Measurements from ENCODE around the gene PGAP1.

Gene PGAP1, protein sequence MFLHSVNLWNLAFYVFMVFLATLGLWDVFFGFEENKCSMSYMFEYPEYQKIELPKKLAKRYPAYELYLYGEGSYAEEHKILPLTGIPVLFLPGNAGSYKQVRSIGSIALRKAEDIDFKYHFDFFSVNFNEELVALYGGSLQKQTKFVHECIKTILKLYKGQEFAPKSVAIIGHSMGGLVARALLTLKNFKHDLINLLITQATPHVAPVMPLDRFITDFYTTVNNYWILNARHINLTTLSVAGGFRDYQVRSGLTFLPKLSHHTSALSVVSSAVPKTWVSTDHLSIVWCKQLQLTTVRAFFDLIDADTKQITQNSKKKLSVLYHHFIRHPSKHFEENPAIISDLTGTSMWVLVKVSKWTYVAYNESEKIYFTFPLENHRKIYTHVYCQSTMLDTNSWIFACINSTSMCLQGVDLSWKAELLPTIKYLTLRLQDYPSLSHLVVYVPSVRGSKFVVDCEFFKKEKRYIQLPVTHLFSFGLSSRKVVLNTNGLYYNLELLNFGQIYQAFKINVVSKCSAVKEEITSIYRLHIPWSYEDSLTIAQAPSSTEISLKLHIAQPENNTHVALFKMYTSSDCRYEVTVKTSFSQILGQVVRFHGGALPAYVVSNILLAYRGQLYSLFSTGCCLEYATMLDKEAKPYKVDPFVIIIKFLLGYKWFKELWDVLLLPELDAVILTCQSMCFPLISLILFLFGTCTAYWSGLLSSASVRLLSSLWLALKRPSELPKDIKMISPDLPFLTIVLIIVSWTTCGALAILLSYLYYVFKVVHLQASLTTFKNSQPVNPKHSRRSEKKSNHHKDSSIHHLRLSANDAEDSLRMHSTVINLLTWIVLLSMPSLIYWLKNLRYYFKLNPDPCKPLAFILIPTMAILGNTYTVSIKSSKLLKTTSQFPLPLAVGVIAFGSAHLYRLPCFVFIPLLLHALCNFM

DNA sequence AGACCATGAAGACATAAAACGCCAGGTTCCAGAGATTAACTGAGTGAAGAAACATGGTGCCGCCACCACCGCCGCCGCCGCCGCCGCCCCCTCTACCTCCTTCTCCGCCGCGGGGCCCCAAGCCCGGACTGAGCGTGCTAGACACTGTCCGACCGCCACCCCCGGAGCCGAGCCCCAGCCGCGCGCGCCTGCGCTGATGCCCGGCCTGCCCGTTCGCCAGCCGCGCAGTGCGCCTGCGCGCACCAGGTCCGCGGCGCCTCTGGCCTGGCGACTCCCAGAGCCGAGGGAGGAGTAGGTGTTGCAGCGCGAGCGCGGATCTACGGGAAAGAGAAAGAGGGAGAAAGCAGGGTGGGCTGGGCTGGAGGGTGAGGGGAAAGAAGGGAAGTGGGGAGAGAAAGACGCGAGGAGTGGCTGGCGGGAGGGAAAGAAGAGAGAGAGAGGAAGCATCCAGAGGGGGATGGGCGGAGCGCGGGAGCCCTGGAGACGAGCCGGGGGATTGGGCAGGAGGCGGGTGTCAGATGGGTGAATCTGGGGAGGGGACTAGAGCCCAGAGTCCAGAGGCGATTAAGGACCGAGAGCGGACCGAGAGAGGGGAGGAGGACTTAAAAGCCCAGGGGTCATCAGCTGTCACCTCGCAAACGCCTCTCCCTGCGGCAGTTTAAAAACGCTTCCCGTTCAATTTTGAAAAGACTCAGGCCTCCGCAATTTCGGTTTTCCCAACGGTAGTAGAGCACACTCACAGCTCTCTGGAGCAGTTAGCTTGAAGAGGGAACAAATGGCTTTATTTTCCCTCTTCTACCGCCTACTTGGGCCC lies at the start of gene PGAP1:
Gene PGAP1 (minus strand): TSS at position 146 of the 814 bp plus-strand sequence. CDS start 91 bp downstream, at position 55.
- DNase-seq (ENCODE audit: low read depth), result peak; percentile 76
- H3K4me3 ChIP-seq (ENCODE audit: low read depth, low read length), result peak within 1 kb of the TSS; percentile 98

DNA sequence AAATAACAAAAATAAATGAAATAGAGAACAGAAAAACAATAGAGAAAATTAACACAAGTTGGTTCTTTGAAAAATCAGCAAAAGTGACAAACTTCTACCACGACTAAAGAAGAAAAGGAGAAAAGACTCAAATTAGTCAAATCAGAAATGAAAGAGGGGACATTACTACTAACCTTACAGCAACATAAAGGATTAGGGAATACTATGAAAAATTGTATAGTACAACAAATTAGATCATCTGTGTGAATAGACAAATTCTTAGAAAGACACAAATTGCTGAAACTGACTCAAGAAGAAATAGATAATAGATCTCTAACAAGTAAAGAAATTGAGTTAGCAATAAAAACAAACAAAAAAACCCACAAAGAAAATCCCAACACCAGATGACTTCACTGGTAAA lies 48.5 kb upstream of the PGAP1 start:
- no peak for DNase-seq (ENCODE audit: low read depth)
- no peak overlapping the region for H3K4me3 ChIP-seq (ENCODE audit: low read depth, low read length)

DNA sequence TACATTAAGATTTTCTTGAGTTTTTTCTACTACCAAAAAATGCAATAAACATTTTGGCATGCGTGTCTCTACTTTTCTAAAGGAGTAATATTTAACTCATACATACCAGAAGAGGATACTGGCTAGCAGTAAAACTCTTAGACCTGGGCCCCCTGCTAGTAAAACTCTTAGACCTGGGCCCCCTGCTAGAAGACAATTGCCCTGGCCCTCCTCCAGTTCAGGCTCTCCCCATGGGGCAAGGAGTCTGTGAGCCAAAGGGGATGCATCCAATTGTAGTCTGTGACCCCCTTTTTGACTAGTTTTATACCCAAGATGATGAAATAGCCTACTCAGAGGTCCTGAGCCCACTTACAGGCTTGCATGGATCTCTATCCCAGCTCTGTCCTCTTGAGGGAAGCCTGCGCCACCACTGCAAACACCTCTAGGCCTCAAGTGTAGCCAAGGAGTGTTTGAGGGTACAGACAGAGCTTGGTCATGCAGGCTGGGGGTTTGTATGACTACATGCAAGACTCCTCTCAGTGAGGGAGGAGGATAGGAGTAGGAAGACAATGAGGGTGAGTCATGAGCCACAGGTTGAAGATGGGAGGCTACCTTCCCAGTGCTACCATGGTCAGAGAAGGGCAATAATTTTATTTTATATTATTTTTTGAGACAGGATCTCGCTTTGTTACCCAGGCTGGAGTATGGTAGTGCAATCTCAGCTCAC lies 45.2 kb upstream of the PGAP1 start:
- no peak overlapping the region for H3K4me3 ChIP-seq (ENCODE audit: low read depth, low read length)
- DNase-seq (ENCODE audit: low read depth), result no peak

DNA sequence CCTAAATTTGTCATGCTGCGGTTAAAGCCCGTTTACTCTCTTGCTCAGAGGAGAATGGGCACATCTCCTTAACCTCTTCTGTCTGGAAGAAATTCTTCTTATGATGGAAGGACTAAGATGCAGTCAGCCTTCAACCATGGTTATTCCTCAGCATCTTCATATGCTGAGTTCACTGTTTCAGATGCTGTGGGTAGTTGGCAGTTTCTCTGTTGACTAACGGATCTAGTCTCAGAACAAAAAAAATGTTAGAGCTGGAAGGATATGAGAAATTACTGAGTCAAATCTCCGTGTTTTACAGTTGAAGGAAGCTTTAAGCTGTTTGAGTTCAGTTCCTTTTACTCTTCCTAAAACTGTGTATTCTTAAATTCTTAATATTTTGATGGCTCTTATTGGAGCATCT lies 43.6 kb upstream of the PGAP1 start:
- no peak overlapping the region for H3K4me3 ChIP-seq (ENCODE audit: low read depth, low read length)
- DNase-seq (ENCODE audit: low read depth), result no peak

DNA sequence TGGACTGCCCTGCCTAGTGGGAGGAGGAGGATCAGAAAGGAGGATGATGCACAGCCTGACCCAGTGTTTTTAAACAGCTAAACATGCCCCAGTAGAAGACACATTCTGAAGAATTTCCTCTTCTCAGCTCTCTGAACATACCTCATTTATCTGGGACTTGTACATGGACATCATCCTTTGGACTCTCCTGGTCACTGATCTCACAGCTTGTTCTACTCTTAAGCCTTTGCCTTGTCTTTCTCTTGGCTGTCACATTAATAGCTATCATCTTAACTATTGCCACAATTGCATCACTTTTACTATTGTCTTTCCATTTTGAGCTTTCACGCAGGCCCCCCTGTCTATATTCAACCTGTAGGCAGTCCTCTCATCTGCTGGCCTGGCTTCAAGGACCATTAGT lies 42.0 kb upstream of the PGAP1 start:
- H3K4me3 ChIP-seq (ENCODE audit: low read depth, low read length), result no peak overlapping the region
- DNase-seq (ENCODE audit: low read depth), result no peak

DNA sequence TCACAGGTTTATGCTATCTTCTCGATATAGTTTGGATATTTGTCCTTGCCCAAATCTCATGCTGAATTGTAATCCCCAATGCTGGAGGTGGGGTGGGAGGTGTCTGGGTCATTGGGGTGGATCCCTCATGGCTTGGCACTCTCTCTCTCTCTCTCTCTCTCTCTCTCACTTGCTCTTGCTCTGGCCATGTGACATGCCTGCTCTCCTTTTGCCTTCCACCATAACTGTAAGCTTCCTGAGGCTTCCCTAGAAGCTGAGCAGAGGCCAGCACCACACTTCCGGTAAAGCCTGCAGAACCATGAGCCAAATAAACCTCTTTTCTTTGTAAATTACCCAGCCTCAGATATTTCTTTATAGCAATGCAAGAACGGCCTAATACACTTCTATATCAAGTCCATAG lies 41.3 kb upstream of the PGAP1 start:
- H3K4me3 ChIP-seq (ENCODE audit: low read depth, low read length), result no peak overlapping the region
- DNase-seq (ENCODE audit: low read depth), result no peak

DNA sequence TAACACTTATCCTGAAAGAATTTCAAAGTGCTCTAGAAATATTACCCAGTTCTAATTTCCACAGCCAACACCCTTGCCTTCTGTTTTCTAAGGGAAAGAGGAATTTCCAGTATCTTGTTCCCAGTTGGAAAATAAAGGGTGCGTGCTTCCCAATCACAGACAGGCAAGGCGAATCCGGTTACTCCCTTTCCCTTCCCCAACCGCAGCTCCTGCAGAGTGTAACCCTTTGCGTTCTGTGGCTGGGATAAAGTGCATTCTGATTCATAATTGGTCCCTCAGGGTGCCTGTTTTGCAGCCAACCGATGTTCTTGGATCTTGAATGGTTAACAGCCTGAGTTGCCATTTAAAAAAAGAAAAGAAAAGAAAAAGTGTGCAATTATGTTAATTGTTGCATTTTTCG lies 40.6 kb upstream of the PGAP1 start:
- peak overlapping the region; percentile 28 for H3K4me3 ChIP-seq (ENCODE audit: low read depth, low read length)

DNA sequence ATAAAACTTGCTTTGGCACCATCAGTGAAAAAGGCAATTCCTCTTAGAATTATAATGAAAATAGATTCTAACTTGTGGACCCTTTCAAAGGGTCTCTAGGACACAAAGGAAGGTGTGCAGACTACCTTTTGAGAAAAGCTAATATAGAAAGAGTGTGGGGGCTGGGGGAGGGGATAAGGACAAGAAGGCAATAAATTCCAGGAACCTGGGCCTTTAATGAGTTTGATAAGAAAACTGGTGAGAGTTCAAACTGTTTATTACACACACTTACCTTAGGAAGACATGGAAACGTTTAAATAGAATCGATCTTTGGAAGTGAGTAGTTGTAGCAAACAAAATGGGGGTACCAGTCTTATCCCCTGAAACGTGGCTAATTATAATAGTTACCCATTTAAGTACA lies 39.6 kb upstream of the PGAP1 start:
- no peak for DNase-seq (ENCODE audit: low read depth)

More for the DNA sequence above, 40.6 kb upstream of the PGAP1 start:
- no peak for DNase-seq (ENCODE audit: low read depth)

DNA sequence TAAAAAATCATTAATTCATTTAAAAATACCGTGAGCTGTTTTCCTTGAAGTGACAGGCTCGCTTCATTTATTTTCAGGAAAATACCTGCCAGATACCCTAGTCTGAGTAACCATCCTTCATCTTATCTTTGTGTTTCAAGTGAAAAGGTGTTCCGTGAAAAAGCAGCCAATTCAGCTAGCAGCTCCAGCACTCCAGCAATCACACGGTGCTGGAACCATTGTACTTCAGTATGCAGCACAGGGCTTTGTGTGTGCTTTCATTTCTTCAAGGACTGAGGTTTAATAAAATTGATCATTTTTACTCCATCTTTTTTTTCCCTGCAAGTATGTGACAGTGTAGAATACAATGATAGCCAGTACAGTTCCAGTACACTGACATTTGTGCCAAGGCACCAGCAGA lies 39.1 kb upstream of the PGAP1 start:
- no peak overlapping the region for H3K4me3 ChIP-seq (ENCODE audit: low read depth, low read length)
- DNase-seq (ENCODE audit: low read depth), result no peak

More for the DNA sequence above, 39.6 kb upstream of the PGAP1 start:
- H3K4me3 ChIP-seq (ENCODE audit: low read depth, low read length), result no peak overlapping the region

DNA sequence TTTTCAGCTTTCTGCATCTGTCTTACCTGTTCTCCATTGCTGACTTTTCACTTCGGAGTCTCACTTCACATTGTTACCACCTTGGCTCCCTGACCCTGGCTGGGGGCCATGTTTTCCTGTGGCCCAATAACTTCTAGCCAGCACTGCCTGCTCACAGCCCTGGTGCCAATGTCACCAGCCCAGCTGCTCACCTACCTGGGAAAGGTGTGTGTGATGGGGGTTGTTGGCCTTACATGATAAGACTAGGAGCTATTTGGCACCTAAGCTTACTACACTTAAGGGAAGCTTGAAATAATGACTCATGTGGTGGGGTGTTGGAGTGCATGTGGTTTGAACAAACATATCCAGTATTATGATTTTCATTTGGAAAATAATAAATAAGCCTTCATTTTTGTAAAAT lies 37.5 kb upstream of the PGAP1 start:
- no peak overlapping the region for H3K4me3 ChIP-seq (ENCODE audit: low read depth, low read length)

DNA sequence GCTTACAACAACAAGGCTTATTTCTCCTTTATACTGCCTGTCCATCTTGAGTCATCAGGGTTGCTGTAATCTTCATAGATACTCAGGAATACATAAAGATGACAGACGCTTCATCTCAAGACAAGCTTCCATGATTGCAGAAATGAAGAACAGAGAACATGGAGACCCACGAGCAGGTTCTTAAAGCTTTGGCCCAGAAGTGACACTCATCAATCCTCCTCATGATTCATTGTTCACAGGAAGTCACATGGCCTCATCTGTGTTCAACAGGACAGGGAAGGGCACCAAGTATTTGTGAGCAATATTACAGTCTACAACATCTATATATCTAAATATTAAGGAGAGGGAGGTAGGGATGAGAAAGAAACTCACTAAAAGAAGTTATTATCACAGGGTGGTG lies 36.5 kb upstream of the PGAP1 start:
- no peak for DNase-seq (ENCODE audit: low read depth)
- H3K4me3 ChIP-seq (ENCODE audit: low read depth, low read length), result no peak overlapping the region

More for the DNA sequence above, 37.5 kb upstream of the PGAP1 start:
- no peak for DNase-seq (ENCODE audit: low read depth)

DNA sequence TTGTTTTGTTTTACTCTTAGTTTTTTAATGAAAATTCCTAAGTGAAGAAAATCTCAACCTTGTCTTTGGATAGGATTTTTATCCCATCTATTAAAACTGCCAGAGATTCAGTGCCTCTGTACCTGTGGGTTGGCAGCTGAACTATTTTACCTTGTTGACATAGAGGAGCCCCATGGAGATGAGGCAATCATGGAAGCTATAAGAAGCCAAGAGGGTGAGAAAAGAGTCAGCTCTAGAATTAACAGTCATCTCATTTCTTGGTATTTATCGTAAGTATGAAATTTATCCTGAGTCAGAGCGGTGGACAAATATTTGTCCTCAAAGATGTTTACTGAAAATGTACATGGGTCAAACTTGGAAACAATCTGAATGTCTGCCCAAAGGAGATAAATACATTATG lies 35.8 kb upstream of the PGAP1 start:
- DNase-seq (ENCODE audit: low read depth), result no peak
- H3K4me3 ChIP-seq (ENCODE audit: low read depth, low read length), result no peak overlapping the region

DNA sequence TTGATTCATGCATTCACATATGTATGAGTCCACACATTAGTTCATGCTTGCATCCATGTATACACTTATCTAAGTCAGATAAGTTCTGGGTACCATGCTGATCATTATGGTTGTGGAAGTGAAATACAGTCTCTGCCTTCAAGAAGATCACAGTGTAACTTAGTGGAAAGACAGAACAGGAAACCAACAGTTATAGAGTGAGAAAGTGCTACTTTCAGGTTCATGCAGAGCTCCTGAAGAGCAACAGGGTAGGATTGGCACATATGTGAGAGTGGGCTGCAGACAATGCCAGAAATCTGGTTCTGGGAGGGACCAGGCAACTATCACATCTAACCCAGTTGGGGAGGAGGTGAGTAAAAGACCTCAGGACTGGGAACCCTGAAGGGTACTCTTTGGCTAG lies 35.4 kb upstream of the PGAP1 start:
- H3K4me3 ChIP-seq (ENCODE audit: low read depth, low read length), result no peak overlapping the region
- DNase-seq (ENCODE audit: low read depth), result no peak

DNA sequence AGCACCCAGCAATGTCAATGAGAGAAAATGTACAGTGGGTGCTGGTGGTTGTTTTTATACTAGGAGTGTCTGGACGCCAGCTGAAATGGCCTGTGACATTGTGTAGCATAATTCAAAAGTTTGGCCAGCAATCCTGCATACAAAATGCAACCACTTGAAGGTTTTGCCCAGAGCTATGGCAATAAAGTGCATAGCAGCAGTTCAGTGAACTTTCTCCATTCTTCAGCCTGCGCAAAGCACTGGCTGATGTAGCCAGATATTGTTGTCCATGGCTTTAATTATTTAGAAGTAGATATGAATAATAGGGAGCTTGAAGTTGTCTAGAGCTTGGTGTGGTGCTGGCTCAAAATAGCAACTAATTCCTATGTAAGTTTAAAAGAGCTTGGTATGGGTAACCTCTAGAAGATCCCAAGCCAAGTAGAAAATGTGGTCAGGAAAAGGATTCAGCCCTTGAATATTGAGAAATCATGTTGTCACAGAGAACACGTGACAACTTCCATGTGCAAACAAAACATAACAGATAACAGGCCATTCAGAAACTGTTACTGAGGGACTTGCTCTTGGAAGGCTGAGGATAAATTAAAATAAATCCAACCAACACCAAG lies 33.3 kb upstream of the PGAP1 start:
- no peak for DNase-seq (ENCODE audit: low read depth)
- no peak overlapping the region for H3K4me3 ChIP-seq (ENCODE audit: low read depth, low read length)

DNA sequence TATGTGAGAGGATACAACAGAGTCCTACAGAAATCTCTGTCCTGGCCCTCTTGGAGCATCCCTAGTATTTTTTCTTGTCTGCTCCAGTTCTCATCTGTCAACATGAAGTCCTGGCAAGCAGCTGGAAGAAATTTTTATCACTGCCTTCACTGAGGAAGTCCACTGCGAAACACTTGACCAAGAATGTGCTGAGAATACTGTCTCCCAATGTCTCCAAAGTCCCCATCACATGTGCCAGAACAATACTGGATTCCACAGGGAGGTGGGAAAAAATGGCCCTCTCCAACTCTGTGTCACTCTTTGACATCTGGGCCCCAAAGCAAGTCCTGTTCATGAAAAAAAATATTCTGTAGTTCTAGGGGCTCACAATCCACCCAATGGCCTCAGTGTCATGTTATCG lies 32.8 kb upstream of the PGAP1 start:
- no peak for DNase-seq (ENCODE audit: low read depth)
- no peak overlapping the region for H3K4me3 ChIP-seq (ENCODE audit: low read depth, low read length)

DNA sequence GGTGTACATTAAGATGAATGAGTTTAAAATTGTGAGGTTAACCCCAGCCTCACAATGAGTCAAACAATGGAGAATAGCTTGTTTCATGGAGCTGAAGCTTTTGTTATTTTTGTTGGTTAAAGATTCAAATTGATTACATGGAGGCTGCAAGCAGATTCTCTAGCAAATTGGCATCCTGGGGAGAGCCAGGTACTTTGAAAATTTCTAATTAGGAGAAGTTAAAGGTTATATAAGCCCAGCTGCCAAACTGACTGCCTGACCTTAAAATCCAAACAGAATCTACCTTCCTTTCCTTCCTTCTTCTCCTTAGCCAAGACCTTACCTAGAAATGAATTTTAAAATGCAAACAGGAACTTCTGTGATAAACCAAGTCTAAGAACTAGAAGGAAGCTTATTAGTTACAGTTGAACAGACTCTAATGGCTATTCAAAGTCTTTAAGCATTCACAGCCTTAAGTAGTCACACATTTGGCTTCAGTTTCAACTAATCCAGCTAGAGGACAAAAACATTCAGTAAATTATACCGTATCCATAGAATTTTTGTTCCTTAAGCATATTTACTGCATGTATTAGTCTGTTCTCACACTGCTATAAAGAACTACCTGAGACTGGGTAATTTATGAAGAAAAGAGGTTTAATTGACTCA lies 31.5 kb upstream of the PGAP1 start:
- no peak overlapping the region for H3K4me3 ChIP-seq (ENCODE audit: low read depth, low read length)
- DNase-seq (ENCODE audit: low read depth), result no peak

DNA sequence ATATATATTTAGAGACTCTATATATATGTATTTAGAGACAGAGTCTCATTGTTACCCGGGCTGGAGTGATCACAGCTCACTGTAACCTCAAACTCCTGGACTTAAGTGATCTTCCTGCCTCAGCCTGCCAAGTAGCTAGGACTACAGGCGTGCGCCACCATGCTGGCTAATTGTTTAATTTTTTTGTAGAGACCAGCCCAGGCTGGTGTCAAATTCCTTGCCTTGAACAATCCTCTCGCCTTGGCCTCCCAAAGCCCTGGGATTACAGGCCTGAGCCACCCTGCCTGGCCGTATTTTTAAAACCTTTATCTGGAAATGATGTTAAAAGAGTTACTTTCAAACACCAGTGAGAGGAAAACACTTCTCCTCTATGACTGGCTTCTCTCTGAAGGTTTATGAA lies 30.9 kb upstream of the PGAP1 start:
- H3K4me3 ChIP-seq (ENCODE audit: low read depth, low read length), result no peak overlapping the region
- no peak for DNase-seq (ENCODE audit: low read depth)

DNA sequence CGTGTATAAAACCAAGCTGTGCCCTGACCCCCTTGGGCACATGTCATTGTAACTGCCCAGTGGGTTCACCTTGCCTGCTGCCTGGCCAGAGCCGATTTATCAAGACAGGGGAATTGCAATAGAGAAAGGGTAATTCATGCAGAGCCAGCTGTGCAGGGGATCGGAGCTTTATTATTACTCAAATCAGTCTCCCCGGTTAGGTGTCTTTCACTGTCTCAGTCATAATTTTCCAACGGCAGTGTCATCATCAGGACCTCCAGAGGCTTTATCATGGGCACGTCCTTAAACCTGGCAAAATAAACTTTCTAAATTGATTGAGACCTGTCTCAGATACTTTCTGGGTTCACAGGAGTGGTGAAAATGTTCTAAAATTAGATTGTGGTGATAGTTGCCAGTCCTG lies 29.6 kb upstream of the PGAP1 start:
- no peak for DNase-seq (ENCODE audit: low read depth)
- no peak overlapping the region for H3K4me3 ChIP-seq (ENCODE audit: low read depth, low read length)

Measured in skeletal muscle cell (primary cell).